ENCODE measurements around the gene STARD13.

Gene STARD13

GRCh38 chr13:33224191-33224590 lies 61.4 kb downstream of the STARD13 start:
- no peak for DNase-seq

GRCh38 chr13:33219926-33220325 lies 65.6 kb downstream of the STARD13 start:
- no peak for DNase-seq

DNA sequence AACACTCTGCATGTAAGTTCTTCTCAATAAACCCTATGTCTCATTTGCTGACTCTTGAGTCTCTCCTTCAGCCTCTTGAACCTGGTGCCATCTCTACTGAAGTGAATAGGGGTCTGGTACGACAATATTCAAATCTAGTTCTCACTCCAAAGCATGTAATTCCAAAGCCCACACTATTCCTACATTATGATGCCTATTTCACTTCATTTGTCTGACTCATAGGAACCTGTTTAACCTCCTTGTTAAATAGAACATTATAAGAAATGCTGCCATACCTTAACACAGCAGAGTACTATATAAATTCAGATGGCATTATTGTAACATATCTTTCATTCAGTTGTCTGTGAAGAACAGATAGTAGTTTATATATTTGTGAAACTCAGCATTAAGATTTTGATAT lies 67.1 kb downstream of the STARD13 start:
- DNase-seq: no peak

GRCh38 chr13:33218020-33218419 lies 67.5 kb downstream of the STARD13 start:
- no peak for DNase-seq

GRCh38 chr13:33217256-33217655 lies 68.3 kb downstream of the STARD13 start:
- DNase-seq: no peak

- DNase-seq: no peak
These were observed 71.8 kb downstream of the STARD13 start for GRCh38 chr13:33213797-33214196.

DNA sequence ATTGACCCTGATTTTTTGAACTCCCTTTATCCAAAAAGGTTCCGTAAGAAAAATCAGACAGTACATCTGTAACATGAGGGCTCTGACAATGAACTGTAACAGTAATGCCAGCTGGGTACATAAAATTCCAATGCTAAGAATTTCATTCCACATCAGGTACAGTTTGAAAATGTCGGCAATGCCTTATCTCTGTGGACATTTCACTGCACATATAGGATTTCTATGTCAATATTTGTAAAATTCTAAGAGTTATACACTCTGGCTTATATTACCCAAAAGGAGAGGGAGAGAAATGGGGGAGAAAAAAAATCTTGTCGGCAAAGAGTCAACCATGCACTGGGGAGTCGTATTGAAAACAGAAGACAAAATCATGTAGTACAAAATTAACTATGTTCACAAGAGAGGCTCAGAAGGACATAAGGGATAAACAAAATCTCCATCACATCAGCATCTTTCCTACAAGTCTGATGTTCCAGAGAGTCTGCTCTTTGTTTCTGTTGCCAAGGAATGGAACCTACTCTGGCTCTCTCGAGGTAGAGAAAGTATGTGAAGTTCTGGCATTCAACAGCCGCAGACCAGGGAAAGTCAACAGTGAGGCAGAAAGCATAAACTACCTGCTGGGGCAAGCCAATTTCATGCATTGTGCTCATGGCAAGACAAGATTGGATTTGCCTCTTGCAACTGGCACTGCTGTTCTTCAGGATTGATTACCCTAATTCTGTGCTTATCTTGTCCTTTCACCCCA lies 72.4 kb downstream of the STARD13 start:
- DNase-seq: no peak

DNA sequence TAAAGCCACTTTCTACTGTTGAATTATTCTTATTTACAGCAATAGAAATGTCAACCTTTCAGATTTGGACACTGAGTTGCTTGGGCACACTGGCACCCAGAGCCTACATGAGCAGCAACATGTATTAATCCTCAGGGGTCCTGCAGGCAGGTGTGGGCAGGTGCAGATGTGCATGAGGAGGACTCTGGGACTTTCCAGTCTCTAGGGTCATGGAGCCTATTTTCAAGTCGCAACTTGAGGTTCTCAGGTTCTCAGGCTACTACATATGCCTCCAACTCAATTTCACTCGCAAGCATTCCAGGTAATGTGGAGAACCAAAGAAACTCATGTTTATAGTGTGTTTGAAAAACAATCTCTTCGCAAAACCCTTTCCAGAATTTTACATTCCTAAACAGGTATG lies 73.2 kb downstream of the STARD13 start:
- DNase-seq: no peak

DNA sequence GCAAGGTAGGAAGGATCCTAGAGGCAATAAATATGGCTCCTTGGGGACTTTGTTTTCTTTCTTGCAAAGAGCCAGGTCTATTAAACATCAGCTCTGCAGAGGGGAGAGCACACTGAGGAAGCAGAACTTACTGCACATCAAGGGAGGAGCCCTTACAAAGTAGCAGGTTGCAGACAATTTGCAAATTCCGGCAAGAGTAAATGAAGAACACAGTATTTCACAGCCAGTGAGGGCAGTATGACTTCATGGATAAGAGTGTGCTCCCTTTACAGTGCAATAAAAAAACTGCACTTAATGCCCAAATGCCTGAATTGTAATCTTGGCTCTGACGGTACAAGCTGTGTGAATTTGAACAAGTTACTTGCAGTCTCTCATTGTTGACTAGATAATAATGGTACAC lies 75.5 kb downstream of the STARD13 start:
- no peak for DNase-seq

DNA sequence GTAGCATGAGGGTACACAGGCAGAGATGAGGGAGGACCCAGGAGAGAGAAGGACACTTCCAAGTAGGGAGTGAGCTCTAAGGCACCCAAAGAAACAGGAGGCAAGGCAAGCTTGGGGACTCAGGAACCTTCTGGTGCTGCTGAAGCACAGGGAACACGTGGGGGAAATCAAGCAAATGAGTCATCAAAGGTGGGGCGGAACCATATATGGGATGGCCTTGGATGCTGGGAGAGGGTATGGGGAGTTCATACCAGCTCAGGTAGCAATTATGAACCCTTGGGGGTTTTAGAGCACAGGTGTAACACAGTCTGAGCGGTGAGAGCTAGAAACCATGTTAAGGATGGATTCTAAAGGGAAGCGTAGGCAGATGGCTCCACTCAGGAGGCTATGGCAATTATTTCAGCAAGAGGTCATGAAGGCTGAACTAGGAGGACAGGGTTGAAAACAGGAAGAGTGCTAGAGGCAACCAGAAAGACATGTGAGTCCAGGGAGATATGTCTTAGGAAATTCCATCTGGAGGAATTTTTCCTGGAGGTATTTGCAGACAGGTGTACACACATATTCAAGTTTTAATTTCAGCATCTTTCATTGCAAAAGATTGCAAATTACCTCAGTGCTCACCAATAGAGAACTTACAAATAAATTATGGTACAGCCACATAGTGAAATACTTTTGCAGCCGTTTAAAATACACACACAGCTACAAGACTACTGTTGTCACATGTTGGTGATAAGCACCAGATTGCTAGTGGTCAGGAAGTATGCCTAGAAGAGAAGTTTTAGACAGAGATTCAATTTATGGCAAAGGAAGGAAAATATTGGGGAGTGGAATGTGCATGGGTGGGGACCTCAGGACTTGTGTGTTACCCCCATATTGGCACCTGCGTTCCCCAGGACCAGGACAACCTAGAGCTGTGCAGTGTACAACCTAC lies 77.0 kb downstream of the STARD13 start:
- no peak for DNase-seq

GRCh38 chr13:33207615-33207961 lies 78.0 kb downstream of the STARD13 start:
- no peak for DNase-seq

GRCh38 chr13:33206945-33207614 lies 78.5 kb downstream of the STARD13 start:
- DNase-seq: no peak

DNA sequence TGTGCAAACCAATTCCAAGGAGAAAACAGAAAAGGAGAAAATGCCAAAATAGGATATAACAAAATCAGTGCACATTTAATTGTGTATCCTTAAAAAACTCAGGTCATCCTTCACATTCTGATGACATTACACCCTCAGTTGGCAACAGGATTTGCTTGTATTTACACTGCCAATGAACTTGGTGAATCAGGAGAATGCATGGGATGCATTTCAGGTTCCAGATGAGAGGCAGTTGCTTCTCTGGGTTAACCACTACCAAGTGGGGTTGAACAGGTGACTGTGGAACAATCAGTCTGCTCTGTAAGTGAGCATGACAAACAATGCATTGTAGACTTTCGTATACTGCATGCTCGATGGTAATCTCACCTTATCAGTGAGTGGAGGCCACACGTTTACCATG lies 79.1 kb downstream of the STARD13 start:
- no peak for DNase-seq

DNA sequence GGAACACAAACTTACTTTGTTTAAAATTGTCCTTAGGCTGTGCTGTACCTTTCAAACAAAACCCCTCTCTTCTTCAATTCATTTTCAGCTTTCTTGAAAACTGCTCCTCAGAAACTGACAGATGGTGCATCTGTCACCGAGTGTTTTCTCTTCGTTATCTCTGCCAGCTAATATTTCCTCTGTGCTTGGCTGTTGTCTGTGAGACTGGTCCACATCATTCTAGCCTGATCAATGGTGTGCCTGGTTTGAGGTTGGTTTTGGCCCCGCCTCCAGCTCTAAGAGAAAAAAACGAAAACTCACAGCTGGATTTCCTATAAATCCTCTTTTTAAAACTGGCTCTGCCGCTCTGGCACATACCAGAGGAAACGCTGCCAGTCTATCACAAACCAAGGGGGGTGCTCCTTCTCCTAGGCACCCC lies 79.7 kb downstream of the STARD13 start:
- DNase-seq: no peak

- no peak for DNase-seq
These were observed 80.3 kb downstream of the STARD13 start for GRCh38 chr13:33205224-33205623.

DNA sequence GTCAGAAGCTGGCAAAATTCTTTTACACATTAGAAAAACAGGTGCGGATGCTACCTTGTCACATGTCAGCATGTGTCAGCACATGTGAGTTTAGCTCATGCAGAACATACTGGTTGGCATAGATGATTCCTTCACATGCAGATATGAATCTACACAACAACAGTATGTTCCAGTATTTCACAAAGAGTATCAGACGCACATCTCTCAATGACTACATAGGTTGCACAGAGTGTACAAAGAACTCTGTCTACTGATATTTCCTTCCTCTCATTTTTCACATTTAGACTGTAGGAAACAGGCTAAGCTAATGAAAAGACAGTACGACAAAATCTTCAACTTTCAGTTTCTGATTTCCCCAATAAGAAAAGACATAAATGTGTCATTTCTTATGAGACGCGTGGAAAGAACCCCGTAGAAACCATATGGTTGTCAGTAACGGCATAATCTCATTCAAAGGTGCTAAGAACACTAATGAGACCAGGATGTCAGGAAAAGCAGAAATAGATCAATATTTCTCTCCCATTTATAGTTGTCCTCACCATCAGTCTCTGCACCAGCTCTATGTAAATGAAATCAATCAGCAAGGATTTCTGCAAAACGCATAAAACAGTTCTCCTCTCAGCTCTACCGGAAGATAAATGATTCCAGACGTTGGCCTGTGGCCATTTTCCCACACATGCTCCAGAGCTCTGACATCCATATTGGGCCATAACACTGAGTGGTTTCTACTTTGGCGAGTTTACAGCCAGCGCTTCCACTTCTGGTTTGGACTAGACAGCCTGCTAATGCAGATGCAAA lies 81.2 kb downstream of the STARD13 start:
- no peak for DNase-seq

DNA sequence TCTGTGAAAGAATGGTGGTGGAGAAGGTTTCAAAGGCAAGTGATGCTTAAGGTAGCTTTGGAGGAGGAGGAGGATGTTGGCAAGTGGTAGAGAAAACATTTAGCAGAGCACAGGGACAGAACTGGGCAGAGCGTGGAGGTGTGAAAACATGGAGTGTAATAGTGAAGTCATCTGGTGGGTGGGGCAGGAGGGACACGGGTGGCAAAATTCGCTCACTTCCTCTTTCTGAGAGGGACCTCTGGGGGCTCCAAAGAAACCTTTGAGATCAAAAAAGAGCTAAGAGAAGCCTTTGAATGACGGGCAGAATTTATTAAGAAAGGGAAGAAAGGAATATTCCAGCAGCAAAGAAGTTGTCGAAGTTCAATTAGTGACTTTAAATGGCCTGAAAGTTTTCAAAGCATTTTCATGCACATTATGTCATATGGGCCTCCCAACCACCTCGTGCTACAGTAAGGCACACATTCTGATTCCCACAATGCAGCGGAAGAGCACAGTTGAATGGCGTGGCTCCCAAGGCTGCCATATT lies 82.8 kb downstream of the STARD13 start:
- no peak for DNase-seq

- DNase-seq: no peak
These were observed 83.9 kb downstream of the STARD13 start for GRCh38 chr13:33201659-33202058.

GRCh38 chr13:33199289-33199850 lies 86.2 kb downstream of the STARD13 start:
- DNase-seq: no peak

- DNase-seq: no peak
These were observed 88.0 kb downstream of the STARD13 start for GRCh38 chr13:33197541-33197971.

GRCh38 chr13:33196767-33197166 lies 88.8 kb downstream of the STARD13 start:
- no peak for DNase-seq

Data from COR-L47 (cell line).